Cardiac muscle cell (in vitro differentiated cells and primary cell): Measurements from ENCODE around the gene SDHAF1. TPM values are rescaled to one million over a fixed set of nuclear protein-coding genes. Genes with fewer than 3 reads are reported as not detected.

Experiments used
- DNase-seq, 2 donors: peaks; one replicate each; pipeline versions ENCODE4 v3.0.0 to v3.0.0-alpha.2; 2010 to 2017; ENCODE audit warnings: low read depth in 1 of 2, low spot score in 1 of 2
- H3K27ac ChIP-seq: fragments of 200-600 bp; sonication (generic); 2 replicates; pipeline ENCODE4 v1.5.1; 2016
- H3K27me3 ChIP-seq: fragments of 200-600 bp; sonication (generic); 2 replicates; pipeline ENCODE4 v1.6.0; 2016; ENCODE audit warnings: control low read depth
- H3K36me3 ChIP-seq: fragments of 200-600 bp; sonication (generic); 2 replicates; pipeline ENCODE4 v1.5.1; 2016; ENCODE audit warnings: control low read depth
- H3K4me1 ChIP-seq: fragments of 200-600 bp; sonication (generic); 2 replicates; pipeline ENCODE4 v1.8.1; 2017; ENCODE audit warnings: low read depth, mild to moderate bottlenecking, mixed run types
- H3K4me3 ChIP-seq: fragments of 200-600 bp; sonication (generic); 2 replicates; pipeline ENCODE4 v1.5.1; 2016; ENCODE audit warnings: mild to moderate bottlenecking
- H3K9me3 ChIP-seq: fragments of 200-600 bp; sonication (generic); 2 replicates; pipeline ENCODE4 v1.5.1; 2017; ENCODE audit warnings: low read depth, mild to moderate bottlenecking, control low read depth
- CTCF ChIP-seq: IDR thresholded peaks from 2 replicates; pipeline ENCODE4 v1.5.1; 2012; ENCODE audit warnings: low read depth, mild to moderate bottlenecking, low read length
- polyA plus RNA-seq: library from polyadenylated mRNA; unstranded; fragments of >200 nt; fragmentation: Nextera tagmentation; extraction: Ambion mirVana; gene quantifications from 2 replicates; pipeline ENCODE4 v1.2.1, GENCODE V29; 2016
- total RNA-seq: library from RNA; depleted of rRNA; stranded (reverse); fragments of >200 nt; gene quantifications from 2 replicates; pipeline ENCODE4 v1.2.3, GENCODE V29; 2016

The SDHAF1 gene
- total and polyA plus RNA-seq, 2 experiments from 2014 or later = 36.2 to 58.0 TPM

DNA sequence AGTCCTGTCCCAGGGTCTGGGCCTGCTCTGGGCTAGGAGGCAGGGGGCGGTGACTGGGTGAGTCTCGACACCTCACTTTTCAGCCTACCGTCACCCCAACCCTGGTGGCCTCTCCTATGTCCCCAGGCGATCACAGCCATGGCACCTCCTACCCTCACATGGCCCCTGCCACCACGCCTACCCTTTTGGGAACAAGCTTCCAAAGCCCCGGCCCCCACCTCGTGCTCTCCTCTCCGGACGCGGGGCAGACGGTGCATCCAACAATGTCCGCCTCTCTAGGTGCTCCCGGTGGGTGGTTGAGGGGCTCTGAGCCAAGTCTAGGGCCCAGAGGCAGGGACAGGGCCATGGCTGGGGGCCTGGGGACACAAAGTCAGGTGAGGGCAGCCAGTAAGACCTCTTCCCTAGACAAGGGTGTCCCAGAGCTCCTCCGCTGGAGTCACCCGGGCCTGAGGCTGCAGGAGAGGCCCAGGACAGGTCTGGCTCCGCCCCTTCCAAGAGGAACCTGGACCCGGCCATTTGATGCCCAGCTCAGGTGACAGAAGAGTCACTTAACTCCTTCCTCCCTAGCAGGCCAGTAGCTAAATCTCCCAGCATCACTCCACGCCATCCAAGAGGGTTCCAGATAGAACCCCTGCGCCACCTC, 13.5 kb downstream of the SDHAF1 start, which contains the start of gene SYNE4:
Gene SYNE4, minus strand, starts transcription at position 478 of the 643 bp plus-strand sequence. Its CDS starts 132 bp downstream, at position 346.
- TF ChIP-seq CTCF = no peak
- DNase-seq = peak in 1 of 2 donors; percentile 56
- no peak within 1 kb of the TSS for H3K27ac ChIP-seq

DNA sequence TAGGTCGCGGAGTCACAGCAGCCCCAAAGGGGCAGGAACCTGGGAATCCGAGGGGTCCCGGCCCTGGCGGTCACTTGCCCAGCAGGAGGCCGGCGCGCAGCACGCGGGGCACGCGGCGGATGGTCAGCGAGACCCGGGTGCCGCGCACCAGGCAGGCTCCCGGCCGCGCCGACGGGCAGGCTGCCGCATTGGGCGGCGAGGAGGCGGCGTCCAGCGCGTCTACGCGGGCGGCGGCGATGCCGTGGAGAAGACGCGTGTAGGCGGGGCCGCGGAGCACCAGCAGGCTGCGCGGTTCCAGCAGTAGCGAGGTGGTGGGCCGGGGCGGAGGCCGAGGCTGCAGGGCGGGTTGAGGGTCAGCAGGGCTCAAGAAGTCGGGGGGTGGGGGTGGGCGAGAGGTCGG, 14.2 kb downstream of the SDHAF1 start:
- Histone ChIP-seq H3K36me3 (no peaks in the 10 kb centered on the region), H3K9me3 (no peaks in the 10 kb centered on the region), H3K4me1 (no peaks in the 10 kb centered on the region), H3K27ac (no peak overlapping the region), H3K4me3 (peak overlapping the region; percentile 16), H3K27me3 (no peaks in the 10 kb centered on the region)
- TF ChIP-seq CTCF = no peak
- DNase-seq = peak; percentile 65 to 76

More for the DNA sequence above, 13.5 kb downstream of the SDHAF1 start, which contains the start of gene SYNE4:
- H3K4me1 ChIP-seq = no peaks in the 10 kb centered on the region
- H3K9me3 ChIP-seq = no peaks in the 10 kb centered on the region
- peak within 1 kb of the TSS; percentile 16 for H3K4me3 ChIP-seq
- H3K36me3 ChIP-seq = no peaks in the 10 kb centered on the region
- no peaks in the 10 kb centered on the region for H3K27me3 ChIP-seq

- H3K4me3 ChIP-seq = peak overlapping the region; percentile 16
- no peaks in the 10 kb centered on the region for H3K27me3 ChIP-seq
- H3K9me3 ChIP-seq = no peaks in the 10 kb centered on the region
- DNase-seq = no peak
- no peak overlapping the region for H3K27ac ChIP-seq
- no peak for TF ChIP-seq CTCF
- no peaks in the 10 kb centered on the region for H3K36me3 ChIP-seq
- H3K4me1 ChIP-seq = peaks cover 3% of the 10 kb centered on the region
Measured at GRCh38 chr19:36009633-36010379, 14.8 kb downstream of the SDHAF1 start.

- no peak for DNase-seq
- peaks cover 4% of the 10 kb centered on the region for H3K4me1 ChIP-seq
- no peaks in the 10 kb centered on the region for H3K36me3 ChIP-seq
- TF ChIP-seq CTCF = no peak
- H3K27me3 ChIP-seq = no peaks in the 10 kb centered on the region
- H3K9me3 ChIP-seq = no peaks in the 10 kb centered on the region
- H3K4me3 ChIP-seq = no peak overlapping the region
- no peak overlapping the region for H3K27ac ChIP-seq
Measured at GRCh38 chr19:36010402-36010801, 15.4 kb downstream of the SDHAF1 start.

- H3K4me3 ChIP-seq = peak overlapping the region; percentile 66
- H3K9me3 ChIP-seq = no peaks in the 10 kb centered on the region
- peaks cover 4% of the 10 kb centered on the region for H3K4me1 ChIP-seq
- no peak for TF ChIP-seq CTCF
- no peaks in the 10 kb centered on the region for H3K27me3 ChIP-seq
- H3K27ac ChIP-seq = no peak overlapping the region
- no peak for DNase-seq
- H3K36me3 ChIP-seq = no peaks in the 10 kb centered on the region
Measured at GRCh38 chr19:36013280-36014011, 18.5 kb downstream of the SDHAF1 start.
